ENCODE measurements around the gene HOXD12.

Gene HOXD12

DNA sequence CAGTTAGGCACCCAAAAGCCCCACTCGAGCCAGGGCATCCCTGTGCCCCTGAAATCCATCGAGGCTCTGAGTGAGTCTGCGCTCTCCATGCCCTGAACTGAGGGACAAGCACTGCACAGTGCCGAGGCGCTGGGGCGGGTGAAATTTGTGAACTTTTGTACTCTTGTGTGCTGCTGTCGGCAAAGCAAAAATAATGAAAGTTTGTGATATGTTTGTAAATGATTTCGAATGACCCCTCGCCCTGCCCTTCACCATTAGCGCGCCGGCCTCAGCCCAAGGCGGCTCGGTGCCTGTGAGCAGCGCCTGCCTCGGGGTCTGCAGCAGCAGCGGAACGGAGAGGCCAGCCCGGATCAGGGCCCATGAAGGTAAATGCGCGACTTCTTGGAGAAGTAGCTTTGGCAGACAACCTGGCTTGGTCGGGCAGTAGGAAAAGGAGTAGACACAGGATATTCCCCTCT is 49.9 kb downstream of the HOXD12 start:
- DNase-seq: no peak

DNA sequence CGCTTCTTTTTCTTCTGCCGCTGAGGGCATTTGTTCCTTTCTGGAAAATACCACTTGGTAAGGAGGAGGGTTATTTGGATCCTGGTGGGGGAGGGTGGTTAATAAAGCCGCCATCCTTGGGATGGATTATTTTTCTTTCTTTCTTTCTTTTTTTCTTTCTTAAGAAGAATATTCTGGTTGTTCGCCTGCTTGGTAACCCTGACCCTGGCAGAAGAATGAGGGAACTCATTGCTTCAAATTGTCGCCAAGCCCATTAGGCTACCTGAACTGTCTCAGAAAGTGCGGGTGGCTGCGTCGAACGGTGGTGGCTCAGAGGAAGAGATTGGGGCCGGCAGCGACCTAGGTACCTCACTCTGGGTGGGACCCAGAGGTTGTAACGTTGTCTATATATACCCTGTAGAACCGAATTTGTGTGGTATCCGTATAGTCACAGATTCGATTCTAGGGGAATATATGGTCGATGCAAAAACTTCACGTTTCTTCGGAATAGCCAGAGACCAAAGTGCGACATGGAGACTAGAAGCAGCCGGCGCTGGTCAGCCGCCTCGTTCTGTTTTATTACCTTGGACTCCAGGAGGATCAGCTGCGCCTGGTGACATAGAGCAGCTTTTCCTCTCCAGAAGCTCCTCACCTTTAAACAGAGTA is 50.5 kb downstream of the HOXD12 start:
- DNase-seq: no peak

DNA sequence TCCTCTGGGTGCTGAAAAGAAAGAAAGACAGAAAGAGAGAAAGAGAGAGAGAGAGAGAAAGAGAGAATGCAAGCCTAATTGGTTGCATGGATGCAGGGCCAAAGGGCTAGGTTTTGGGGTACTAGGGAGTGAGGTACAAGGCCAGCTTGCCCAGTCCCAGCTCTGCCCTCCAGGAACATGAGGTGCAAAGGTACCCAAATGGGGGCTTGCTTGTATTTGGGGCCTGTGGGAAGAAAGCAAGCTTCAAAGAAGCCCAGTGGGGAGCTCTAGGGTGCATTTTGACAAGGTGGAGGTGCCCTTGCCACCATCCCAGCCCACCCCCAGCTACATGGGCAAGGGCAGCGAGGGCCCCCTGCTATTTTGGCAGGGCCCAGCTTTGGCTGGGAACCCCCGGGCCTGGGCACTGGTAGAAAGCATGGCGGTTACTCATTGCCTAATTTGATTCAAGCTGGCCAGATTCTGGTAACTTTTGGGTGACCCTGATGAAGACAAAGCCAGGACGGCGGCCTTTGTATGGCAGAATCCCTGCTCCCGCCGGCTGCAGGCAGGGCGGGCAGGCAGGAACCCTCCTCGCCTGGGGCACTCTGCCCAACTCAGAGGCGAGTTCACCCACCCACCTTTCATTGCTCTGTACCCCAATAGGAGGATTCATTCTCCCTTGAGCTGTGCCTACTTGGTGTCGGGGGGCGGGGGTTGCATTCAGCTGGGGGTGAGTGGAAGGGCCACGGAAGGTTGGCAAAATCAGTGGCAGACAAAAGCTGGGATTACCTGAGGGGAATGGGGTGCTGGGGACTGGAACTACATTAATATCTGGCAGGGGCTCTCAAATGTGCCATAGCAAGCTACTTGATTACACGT is 51.2 kb downstream of the HOXD12 start:
- DNase-seq: no peak

DNA sequence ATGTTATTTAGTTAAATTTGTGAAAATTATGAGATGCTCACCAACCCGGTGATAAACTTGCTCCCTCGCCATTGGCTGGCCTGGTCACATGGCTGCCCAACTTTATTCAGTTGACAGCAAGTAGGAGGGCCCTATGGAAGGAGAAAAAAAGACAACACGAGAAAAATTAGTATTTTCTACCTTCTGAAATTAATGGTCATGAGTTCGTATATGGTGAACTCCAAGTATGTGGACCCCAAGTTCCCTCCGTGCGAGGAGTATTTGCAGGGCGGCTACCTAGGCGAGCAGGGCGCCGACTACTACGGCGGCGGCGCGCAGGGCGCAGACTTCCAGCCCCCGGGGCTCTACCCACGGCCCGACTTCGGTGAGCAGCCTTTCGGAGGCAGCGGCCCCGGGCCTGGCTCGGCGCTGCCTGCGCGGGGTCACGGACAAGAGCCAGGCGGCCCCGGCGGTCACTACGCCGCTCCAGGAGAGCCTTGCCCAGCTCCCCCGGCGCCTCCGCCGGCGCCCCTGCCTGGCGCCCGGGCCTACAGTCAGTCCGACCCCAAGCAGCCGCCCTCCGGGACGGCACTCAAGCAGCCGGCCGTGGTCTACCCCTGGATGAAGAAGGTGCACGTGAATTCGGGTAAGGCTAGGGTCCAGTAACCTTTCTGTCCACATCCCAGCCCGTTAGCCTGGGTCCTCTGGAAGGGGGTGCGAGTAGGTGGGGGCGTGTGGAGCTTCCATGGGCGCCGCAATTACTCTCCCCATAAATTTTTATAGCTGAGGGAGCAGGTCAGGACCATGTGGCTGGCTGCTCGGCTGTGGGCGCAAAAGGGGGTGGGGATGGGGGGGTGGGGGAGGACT is 52.1 kb downstream of the HOXD12 start, which contains the start of gene HOXD4:
Gene HOXD4 (plus strand): TSS at position 109 of the 846 bp plus-strand sequence. CDS start 84 bp downstream, at position 193.
- DNase-seq: no peak
